ENCODE data around the gene PREB. TPM values are rescaled to one million over a fixed set of nuclear protein-coding genes. Genes with fewer than 3 reads are reported as not detected.

The PREB gene
- total RNA-seq, 2 donors from 2014 or later = 50.5 to 53.5 TPM

DNA sequence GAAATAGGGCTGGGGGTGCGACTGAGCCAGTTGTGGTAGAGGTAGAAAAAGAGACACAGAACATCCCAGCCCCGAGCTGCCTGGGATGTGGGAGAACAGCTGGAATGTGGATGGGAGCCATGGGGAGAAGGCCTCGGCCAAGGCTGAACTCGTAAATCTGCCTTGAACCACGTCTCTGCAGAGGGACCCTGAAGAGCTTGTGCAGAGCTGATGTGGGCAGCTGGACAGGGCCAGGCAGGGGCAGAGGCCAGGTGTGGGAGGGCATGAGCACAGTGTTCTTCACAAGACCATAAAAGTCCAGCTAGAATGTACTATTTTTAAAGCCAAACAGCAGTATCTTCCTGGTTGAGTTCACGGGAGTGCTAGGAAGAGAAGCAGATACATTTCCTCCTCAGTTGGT, 20.1 kb upstream of the PREB start:
- Mint-ChIP-seq H3K9me3 (no peaks in the 10 kb centered on the region), H3K36me3 (ENCODE audit: low read depth) (no peaks in the 10 kb centered on the region), H3K4me1 (peaks cover 8% of the 10 kb centered on the region), H3K27ac (no peak overlapping the region), H3K4me3 (no peak overlapping the region), H3K27me3 (ENCODE audit: insufficient read depth) (peaks cover 2% of the 10 kb centered on the region)
- H3K9me3 ChIP-seq (ENCODE audit: control insufficient read depth, low read length) = no peaks in the 10 kb centered on the region
- H3K36me3 ChIP-seq (ENCODE audit: control insufficient read depth, insufficient read depth, low read length) = no peaks in the 10 kb centered on the region
- no peak for DNase-seq
- TF ChIP-seq CTCF (conservative IDR thresholded peaks at IDR 0.05) = no peak
- no peak overlapping the region for H3K27ac ChIP-seq (ENCODE audit: low read depth, low read length)
- H3K9ac ChIP-seq (ENCODE audit: extremely low read depth, low read length, poor library complexity, severe bottlenecking) = no peak overlapping the region
- H3K27me3 ChIP-seq (ENCODE audit: control insufficient read depth, insufficient read depth, low read length, poor library complexity, severe bottlenecking) = no peaks in the 10 kb centered on the region
- WGBS, 2 experiments (ENCODE audit: insufficient coverage in 1 of 2, insufficient read length in 1 of 2) = 93 to 96% methylated on average over 5 to 6 of the region's 6 CpGs
- no peak overlapping the region for H3K4me3 ChIP-seq (ENCODE audit: low read length)
- no peaks in the 10 kb centered on the region for H3K4me1 ChIP-seq (ENCODE audit: control insufficient read depth, insufficient read depth, low read length)

- peaks cover 2% of the 10 kb centered on the region for H3K27me3 Mint-ChIP-seq (ENCODE audit: insufficient read depth)
- Histone ChIP-seq H3K9me3 (ENCODE audit: control insufficient read depth, low read length) (no peaks in the 10 kb centered on the region), H3K4me1 (ENCODE audit: control insufficient read depth, insufficient read depth, low read length) (no peaks in the 10 kb centered on the region), H3K36me3 (ENCODE audit: control insufficient read depth, insufficient read depth, low read length) (no peaks in the 10 kb centered on the region), H3K27me3 (ENCODE audit: control insufficient read depth, insufficient read depth, low read length, poor library complexity, severe bottlenecking) (no peaks in the 10 kb centered on the region), H3K27ac (ENCODE audit: low read depth, low read length) (no peak overlapping the region), H3K4me3 (ENCODE audit: low read length) (no peak overlapping the region), H3K9ac (ENCODE audit: extremely low read depth, low read length, poor library complexity, severe bottlenecking) (no peak overlapping the region)
- H3K4me3 Mint-ChIP-seq = no peak overlapping the region
- no peak for DNase-seq
- WGBS, 2 experiments (ENCODE audit: insufficient coverage in 1 of 2, insufficient read length in 1 of 2) = 70 to 79% methylated on average over 2 of the region's 2 CpGs
- no peaks in the 10 kb centered on the region for H3K9me3 Mint-ChIP-seq
- H3K4me1 Mint-ChIP-seq = no peaks in the 10 kb centered on the region
- H3K36me3 Mint-ChIP-seq (ENCODE audit: low read depth) = no peaks in the 10 kb centered on the region
- no peak overlapping the region for H3K27ac Mint-ChIP-seq
- TF ChIP-seq CTCF (conservative IDR thresholded peaks at IDR 0.05) = no peak
Observed at GRCh38 chr2:27152796-27153464, 18.5 kb upstream of the PREB start.

- H3K9me3 ChIP-seq (ENCODE audit: control insufficient read depth, low read length) = no peaks in the 10 kb centered on the region
- Mint-ChIP-seq H3K4me1 (no peaks in the 10 kb centered on the region), H3K27ac (no peak overlapping the region), H3K27me3 (ENCODE audit: insufficient read depth) (peaks cover 2% of the 10 kb centered on the region), H3K36me3 (ENCODE audit: low read depth) (no peaks in the 10 kb centered on the region), H3K4me3 (no peak overlapping the region), H3K9me3 (no peaks in the 10 kb centered on the region)
- TF ChIP-seq CTCF (conservative IDR thresholded peaks at IDR 0.05) = peak; percentile 40
- no peaks in the 10 kb centered on the region for H3K36me3 ChIP-seq (ENCODE audit: control insufficient read depth, insufficient read depth, low read length)
- H3K27me3 ChIP-seq (ENCODE audit: control insufficient read depth, insufficient read depth, low read length, poor library complexity, severe bottlenecking) = no peaks in the 10 kb centered on the region
- WGBS, 2 experiments (ENCODE audit: insufficient coverage in 1 of 2, insufficient read length in 1 of 2) = 87 to 90% methylated on average over 6 to 8 of the region's 8 CpGs
- no peak overlapping the region for H3K27ac ChIP-seq (ENCODE audit: low read depth, low read length)
- H3K4me1 ChIP-seq (ENCODE audit: control insufficient read depth, insufficient read depth, low read length) = no peaks in the 10 kb centered on the region
- no peak overlapping the region for H3K4me3 ChIP-seq (ENCODE audit: low read length)
- DNase-seq = peak; percentile 69
- no peak overlapping the region for H3K9ac ChIP-seq (ENCODE audit: extremely low read depth, low read length, poor library complexity, severe bottlenecking)
Observed at GRCh38 chr2:27152102-27152795, 17.8 kb upstream of the PREB start.
